DND-41 (cell line): ENCODE results near the gene TMEM223.

Experiments used
- EZH2 ChIP-seq: IDR thresholded peaks from 3 replicates; pipeline ENCODE4 v1.6.1; 2012; ENCODE audit warnings: borderline replicate concordance, low read depth, mild to moderate bottlenecking, moderate library complexity, low read length, inconsistent platforms; ENCODE audit not compliant: severe bottlenecking
- TF ChIP-seq, protein P1 (sequence below): IDR thresholded peaks from 2 replicates; pipeline ENCODE4 v1.5.1; 2012; ENCODE audit warnings: borderline replicate concordance, low read length, moderate library complexity, mild to moderate bottlenecking; ENCODE audit not compliant: poor library complexity, severe bottlenecking; ENCODE audit errors: extremely low read depth

DNA sequence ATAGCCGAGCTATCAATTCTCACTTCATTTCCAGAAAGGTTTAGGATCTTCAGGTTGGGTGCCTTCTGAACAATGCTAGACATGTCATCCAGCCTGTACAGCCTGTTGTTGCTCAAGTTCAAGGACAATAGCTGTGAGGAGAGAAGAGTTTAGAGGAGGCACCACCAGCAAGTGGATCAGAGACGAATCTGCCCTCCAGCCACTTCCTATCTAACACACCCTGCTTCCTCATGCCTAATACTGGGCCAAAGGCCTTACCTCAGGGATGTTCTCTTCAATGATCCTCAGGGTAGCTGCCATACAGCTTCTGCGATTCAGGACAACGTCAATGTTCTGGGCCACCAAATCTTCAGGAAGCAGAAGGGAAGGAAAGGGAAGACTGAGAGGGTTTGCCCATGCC, 9.3 kb upstream of the TMEM223 start:
- TF ChIP-seq, protein P1, sequence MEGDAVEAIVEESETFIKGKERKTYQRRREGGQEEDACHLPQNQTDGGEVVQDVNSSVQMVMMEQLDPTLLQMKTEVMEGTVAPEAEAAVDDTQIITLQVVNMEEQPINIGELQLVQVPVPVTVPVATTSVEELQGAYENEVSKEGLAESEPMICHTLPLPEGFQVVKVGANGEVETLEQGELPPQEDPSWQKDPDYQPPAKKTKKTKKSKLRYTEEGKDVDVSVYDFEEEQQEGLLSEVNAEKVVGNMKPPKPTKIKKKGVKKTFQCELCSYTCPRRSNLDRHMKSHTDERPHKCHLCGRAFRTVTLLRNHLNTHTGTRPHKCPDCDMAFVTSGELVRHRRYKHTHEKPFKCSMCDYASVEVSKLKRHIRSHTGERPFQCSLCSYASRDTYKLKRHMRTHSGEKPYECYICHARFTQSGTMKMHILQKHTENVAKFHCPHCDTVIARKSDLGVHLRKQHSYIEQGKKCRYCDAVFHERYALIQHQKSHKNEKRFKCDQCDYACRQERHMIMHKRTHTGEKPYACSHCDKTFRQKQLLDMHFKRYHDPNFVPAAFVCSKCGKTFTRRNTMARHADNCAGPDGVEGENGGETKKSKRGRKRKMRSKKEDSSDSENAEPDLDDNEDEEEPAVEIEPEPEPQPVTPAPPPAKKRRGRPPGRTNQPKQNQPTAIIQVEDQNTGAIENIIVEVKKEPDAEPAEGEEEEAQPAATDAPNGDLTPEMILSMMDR: no peak
- no peak for TF ChIP-seq EZH2
